Neural cell (in vitro differentiated cells): ENCODE measurements around the gene KRT80. TPM values are rescaled to one million over a fixed set of nuclear protein-coding genes. Genes with fewer than 3 reads are reported as not detected.

ENCODE experiments used
- H2AFZ ChIP-seq: fragments of 200-600, 300-800 bp; sonication (generic), shearing (Covaris generic); 2 replicates; pipeline ENCODE4 v1.6.0; 2014; ENCODE audit warnings: low read depth, mild to moderate bottlenecking, antibody characterized with exemption, low read length, moderate library complexity
- H3F3A ChIP-seq: fragments of 200-600 bp; shearing (Covaris generic); 2 replicates; pipeline ENCODE4 v1.6.1; 2016; ENCODE audit warnings: mild to moderate bottlenecking, moderate library complexity, mixed read lengths, antibody characterized with exemption, low read length; ENCODE audit not compliant: insufficient read depth, poor library complexity, severe bottlenecking
- H3K27ac ChIP-seq: fragments of 200-600, 300-800 bp; sonication (generic), shearing (Covaris generic); 2 replicates; pipeline ENCODE4 v1.5.1; 2014; ENCODE audit warnings: mild to moderate bottlenecking, low read length, moderate library complexity
- H3K27me3 ChIP-seq: fragments of 300-800, 200-600 bp; sonication (generic), shearing (Covaris generic); 2 replicates; pipeline ENCODE4 v1.6.0; 2014; ENCODE audit warnings: mild to moderate bottlenecking, low read depth, low read length, moderate library complexity; ENCODE audit not compliant: insufficient read depth
- H3K36me3 ChIP-seq: fragments of 300-800, 200-600 bp; sonication (generic), shearing (Covaris generic); 2 replicates; pipeline ENCODE4 v1.5.1; 2014; ENCODE audit warnings: mild to moderate bottlenecking, antibody characterized with exemption, low read length, moderate library complexity; ENCODE audit not compliant: insufficient read depth
- H3K4me2 ChIP-seq: fragments of 300-800, 200-600 bp; sonication (generic), shearing (Covaris generic); 2 replicates; pipeline ENCODE4 v1.6.0; 2014; ENCODE audit warnings: mild to moderate bottlenecking, low read length
- H3K4me3 ChIP-seq: fragments of 300-800, 200-600 bp; sonication (generic), shearing (Covaris generic); 2 replicates; pipeline ENCODE4 v1.5.1; 2014; ENCODE audit warnings: mild to moderate bottlenecking, low read length, moderate library complexity
- H3K79me2 ChIP-seq: fragments of 200-600 bp; shearing (Covaris generic); replicated peaks from 2 replicates; pipeline ENCODE4 v1.6.0; 2014; ENCODE audit warnings: mild to moderate bottlenecking, low read length, moderate library complexity; ENCODE audit not compliant: insufficient read depth
- H3K9ac ChIP-seq: fragments of 300-800, 200-600 bp; sonication (generic), shearing (Covaris generic); 2 replicates; pipeline ENCODE4 v1.6.1; 2016; ENCODE audit warnings: mild to moderate bottlenecking, low read length, mixed read lengths
- H3K9me2 ChIP-seq: fragments of 200-600 bp; shearing (Covaris generic); 2 replicates; pipeline ENCODE4 v1.6.1; 2016; ENCODE audit warnings: mild to moderate bottlenecking, low read length, mixed read lengths; ENCODE audit not compliant: insufficient read depth
- H3K9me3 ChIP-seq: fragments of 200-600, 300-800 bp; sonication (generic), shearing (Covaris generic); 2 replicates; pipeline ENCODE4 v1.6.1; 2016; ENCODE audit warnings: mild to moderate bottlenecking, mixed run types, low read length, moderate library complexity, mixed read lengths
- H4K20me1 ChIP-seq: fragments of 200-600 bp; shearing (Covaris generic); 2 replicates; pipeline ENCODE4 v1.6.1; 2016; ENCODE audit warnings: mild to moderate bottlenecking, mixed run types; ENCODE audit not compliant: insufficient read depth
- CTCF ChIP-seq: fragments of 450-650 bp; IDR thresholded peaks from 2 replicates; pipeline ENCODE4 v1.5.1; 2014; ENCODE audit warnings: antibody characterized with exemption, mild to moderate bottlenecking, moderate library complexity; ENCODE audit not compliant: poor library complexity, severe bottlenecking
- EP300 ChIP-seq: fragments of 450-650 bp; conservative IDR thresholded peaks from 2 replicates; pipeline ENCODE4 v1.6.1; 2014; ENCODE audit warnings: antibody characterized with exemption, mild to moderate bottlenecking, moderate library complexity; ENCODE audit not compliant: poor library complexity, severe bottlenecking
- EZH2 ChIP-seq: fragments of 200-600, 300-800 bp; shearing (Covaris generic), sonication (generic); IDR thresholded peaks from 2 replicates; pipeline ENCODE4 v1.6.1; 2014; ENCODE audit warnings: antibody characterized with exemption, low read length, borderline replicate concordance, mild to moderate bottlenecking; ENCODE audit not compliant: insufficient read depth, poor library complexity, severe bottlenecking
- MXI1 ChIP-seq: fragments of 450-650 bp; conservative IDR thresholded peaks from 2 replicates; pipeline ENCODE4 v1.6.1; 2014; ENCODE audit warnings: antibody characterized with exemption, mild to moderate bottlenecking; ENCODE audit not compliant: poor library complexity, severe bottlenecking
- POLR2AphosphoS5 ChIP-seq: IDR thresholded peaks from 2 replicates; pipeline ENCODE4 v1.6.1; 2012
- REST ChIP-seq: IDR thresholded peaks from 2 replicates; pipeline ENCODE4 v1.6.1; 2012; ENCODE audit warnings: borderline replicate concordance
- SMC3 ChIP-seq: fragments of 450-650 bp; conservative IDR thresholded peaks from 2 replicates; pipeline ENCODE4 v1.6.1; 2014; ENCODE audit warnings: antibody characterized with exemption, mild to moderate bottlenecking, moderate library complexity; ENCODE audit not compliant: poor library complexity
- TAF1 ChIP-seq: IDR thresholded peaks from 2 replicates; pipeline ENCODE4 v1.6.1; 2012; ENCODE audit warnings: low read depth
- polyA plus RNA-seq: library from polyadenylated mRNA; depleted of rRNA; stranded (reverse); fragments of >200 nt; gene quantifications from 2 replicates; pipeline ENCODE4 v1.2.3, GENCODE V29; 2014

Gene KRT80
- polyA plus RNA-seq, 1 donor from 2014 or later: not detected

DNA sequence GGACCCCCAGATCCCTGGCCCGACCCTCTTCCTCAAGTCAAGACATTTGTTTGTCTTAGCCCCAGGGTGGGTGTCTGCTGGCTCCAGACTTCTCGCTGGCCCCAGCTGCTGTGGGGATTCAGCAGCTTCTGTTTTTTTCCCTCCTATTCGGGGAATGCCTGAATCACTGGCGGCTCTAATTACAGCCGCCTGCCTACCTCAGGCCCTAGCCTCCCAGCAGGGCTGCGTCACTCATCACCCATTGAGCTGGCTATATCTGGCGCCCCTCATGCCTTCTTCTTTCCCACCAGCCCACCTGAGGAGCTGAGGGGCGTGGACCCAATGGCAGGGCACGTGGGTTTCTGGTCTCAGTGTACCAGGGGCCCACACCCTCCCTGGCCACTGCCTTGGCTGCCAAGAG lies 10.1 kb downstream of the KRT80 start:
- no peaks in the 10 kb centered on the region for H4K20me1 ChIP-seq
- no peak overlapping the region for H3K4me3 ChIP-seq
- no peaks in the 10 kb centered on the region for H3K9me2 ChIP-seq
- H3K27me3 ChIP-seq: no peaks in the 10 kb centered on the region
- no peaks in the 10 kb centered on the region for H3K9me3 ChIP-seq
- no peak overlapping the region for H3K27ac ChIP-seq
- TF ChIP-seq TAF1 (no peak), REST (no peak)
- no peak overlapping the region for H2AFZ ChIP-seq
- H3K9ac ChIP-seq: no peak overlapping the region
- no peaks in the 10 kb centered on the region for H3F3A ChIP-seq
- no peak overlapping the region for H3K4me2 ChIP-seq
- H3K79me2 ChIP-seq: no peaks in the 10 kb centered on the region
- H3K36me3 ChIP-seq: no peaks in the 10 kb centered on the region

- H3K79me2 ChIP-seq: no peaks in the 10 kb centered on the region
- no peaks in the 10 kb centered on the region for H4K20me1 ChIP-seq
- no peak overlapping the region for H2AFZ ChIP-seq
- H3K27ac ChIP-seq: no peak overlapping the region
- H3K9ac ChIP-seq: no peak overlapping the region
- TF ChIP-seq MXI1: no peak
- TF ChIP-seq EP300: no peak
- H3K9me3 ChIP-seq: no peaks in the 10 kb centered on the region
- no peak overlapping the region for H3K4me2 ChIP-seq
- no peaks in the 10 kb centered on the region for H3K36me3 ChIP-seq
- H3F3A ChIP-seq: no peaks in the 10 kb centered on the region
- H3K4me3 ChIP-seq: no peak overlapping the region
- no peaks in the 10 kb centered on the region for H3K9me2 ChIP-seq
- no peaks in the 10 kb centered on the region for H3K27me3 ChIP-seq
These were observed 10.7 kb downstream of the KRT80 start for GRCh38 chr12:52180971-52181628.

GRCh38 chr12:52179396-52179973 lies 12.3 kb downstream of the KRT80 start:
- no peak overlapping the region for H3K4me2 ChIP-seq
- no peak overlapping the region for H3K4me3 ChIP-seq
- H3K9ac ChIP-seq: no peak overlapping the region
- TF ChIP-seq CTCF (no peak), MXI1 (no peak), TAF1 (no peak), EZH2 (no peak), SMC3 (no peak), REST (no peak), EP300 (no peak), POLR2AphosphoS5 (no peak)
- no peaks in the 10 kb centered on the region for H3K79me2 ChIP-seq
- H3K36me3 ChIP-seq: no peaks in the 10 kb centered on the region
- H3K9me3 ChIP-seq: no peaks in the 10 kb centered on the region
- H3F3A ChIP-seq: no peaks in the 10 kb centered on the region
- no peak overlapping the region for H2AFZ ChIP-seq
- no peaks in the 10 kb centered on the region for H4K20me1 ChIP-seq
- H3K27me3 ChIP-seq: no peaks in the 10 kb centered on the region
- H3K9me2 ChIP-seq: no peaks in the 10 kb centered on the region
- no peak overlapping the region for H3K27ac ChIP-seq
